Measurements from ENCODE around the gene TRAM2. TPM values are rescaled to one million over a fixed set of nuclear protein-coding genes. Genes with fewer than 3 reads are reported as not detected.
A peak's percentile ranks its signal among the peaks of the same experiment; 100 is the strongest.

The TRAM2 gene
- total and polyA plus RNA-seq, 2 of the 13 experiments (the other 11 are each of a cell fraction or from before 2014, with no cell fraction given): 49.1 to 72.5 TPM

DNA sequence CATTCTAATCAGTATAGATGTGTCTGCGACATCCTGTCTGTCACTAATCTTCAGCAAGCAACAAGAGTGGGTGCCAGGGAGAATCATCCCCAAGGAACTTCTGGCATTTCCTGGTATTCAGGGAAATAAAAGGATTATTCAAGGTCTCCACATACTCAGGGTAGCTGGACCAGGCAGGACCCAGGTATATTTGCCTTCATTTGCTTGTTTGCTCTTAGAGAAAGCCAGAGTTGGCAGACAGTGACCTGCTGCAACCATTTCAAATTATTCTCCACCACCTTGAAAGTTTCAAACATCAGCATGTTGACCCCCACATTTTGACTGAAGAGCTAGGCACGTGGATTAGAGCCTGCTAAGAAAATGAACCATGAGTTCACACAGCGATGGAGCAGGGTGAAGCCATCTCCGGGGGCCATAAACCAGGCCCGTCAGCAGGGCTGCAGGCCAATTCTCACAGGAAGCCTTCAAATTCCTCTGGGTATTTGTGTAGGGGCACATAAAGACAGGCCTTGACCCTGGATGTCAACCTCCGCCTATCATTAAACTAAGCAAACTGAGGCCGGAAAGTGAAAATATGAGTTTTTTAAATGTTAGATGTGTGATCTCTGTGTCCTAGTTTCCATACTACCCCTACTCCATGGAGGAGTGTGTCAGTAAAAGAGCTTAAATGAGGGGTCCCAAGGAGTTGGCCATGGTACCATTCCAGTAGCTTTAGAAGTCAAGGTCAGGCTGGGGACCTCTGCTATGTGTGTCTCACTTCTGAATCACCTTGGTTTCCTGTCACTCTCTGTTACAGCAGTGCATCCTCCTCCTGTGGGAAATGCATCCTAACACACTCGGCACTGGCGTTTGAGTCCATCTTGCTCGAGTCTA lies 32.9 kb downstream of the TRAM2 start (continued):
- peak; percentile 79 for TF ChIP-seq KDM5B (CRISPR knock-in tag; IDR thresholded peaks at IDR 0.05; ENCODE audit: borderline replicate concordance)
- TF ChIP-seq, protein P1, sequence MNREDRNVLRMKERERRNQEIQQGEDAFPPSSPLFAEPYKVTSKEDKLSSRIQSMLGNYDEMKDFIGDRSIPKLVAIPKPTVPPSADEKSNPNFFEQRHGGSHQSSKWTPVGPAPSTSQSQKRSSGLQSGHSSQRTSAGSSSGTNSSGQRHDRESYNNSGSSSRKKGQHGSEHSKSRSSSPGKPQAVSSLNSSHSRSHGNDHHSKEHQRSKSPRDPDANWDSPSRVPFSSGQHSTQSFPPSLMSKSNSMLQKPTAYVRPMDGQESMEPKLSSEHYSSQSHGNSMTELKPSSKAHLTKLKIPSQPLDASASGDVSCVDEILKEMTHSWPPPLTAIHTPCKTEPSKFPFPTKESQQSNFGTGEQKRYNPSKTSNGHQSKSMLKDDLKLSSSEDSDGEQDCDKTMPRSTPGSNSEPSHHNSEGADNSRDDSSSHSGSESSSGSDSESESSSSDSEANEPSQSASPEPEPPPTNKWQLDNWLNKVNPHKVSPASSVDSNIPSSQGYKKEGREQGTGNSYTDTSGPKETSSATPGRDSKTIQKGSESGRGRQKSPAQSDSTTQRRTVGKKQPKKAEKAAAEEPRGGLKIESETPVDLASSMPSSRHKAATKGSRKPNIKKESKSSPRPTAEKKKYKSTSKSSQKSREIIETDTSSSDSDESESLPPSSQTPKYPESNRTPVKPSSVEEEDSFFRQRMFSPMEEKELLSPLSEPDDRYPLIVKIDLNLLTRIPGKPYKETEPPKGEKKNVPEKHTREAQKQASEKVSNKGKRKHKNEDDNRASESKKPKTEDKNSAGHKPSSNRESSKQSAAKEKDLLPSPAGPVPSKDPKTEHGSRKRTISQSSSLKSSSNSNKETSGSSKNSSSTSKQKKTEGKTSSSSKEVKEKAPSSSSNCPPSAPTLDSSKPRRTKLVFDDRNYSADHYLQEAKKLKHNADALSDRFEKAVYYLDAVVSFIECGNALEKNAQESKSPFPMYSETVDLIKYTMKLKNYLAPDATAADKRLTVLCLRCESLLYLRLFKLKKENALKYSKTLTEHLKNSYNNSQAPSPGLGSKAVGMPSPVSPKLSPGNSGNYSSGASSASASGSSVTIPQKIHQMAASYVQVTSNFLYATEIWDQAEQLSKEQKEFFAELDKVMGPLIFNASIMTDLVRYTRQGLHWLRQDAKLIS (CRISPR knock-in tag; IDR thresholded peaks at IDR 0.05): no peak; the same call in 1 of the 2 replicates
- 0 out of 2 replicates have a peak, but pooled peaks have one; percentile 42 for TF ChIP-seq POLR2G (IDR thresholded peaks at IDR 0.05; ENCODE audit: low read depth, low read length)
- TF ChIP-seq TEAD3 (CRISPR knock-in tag; optimal IDR thresholded peaks at IDR 0.05; ENCODE audit: borderline replicate concordance): peak; percentile 73
- TF ChIP-seq, protein P2, sequence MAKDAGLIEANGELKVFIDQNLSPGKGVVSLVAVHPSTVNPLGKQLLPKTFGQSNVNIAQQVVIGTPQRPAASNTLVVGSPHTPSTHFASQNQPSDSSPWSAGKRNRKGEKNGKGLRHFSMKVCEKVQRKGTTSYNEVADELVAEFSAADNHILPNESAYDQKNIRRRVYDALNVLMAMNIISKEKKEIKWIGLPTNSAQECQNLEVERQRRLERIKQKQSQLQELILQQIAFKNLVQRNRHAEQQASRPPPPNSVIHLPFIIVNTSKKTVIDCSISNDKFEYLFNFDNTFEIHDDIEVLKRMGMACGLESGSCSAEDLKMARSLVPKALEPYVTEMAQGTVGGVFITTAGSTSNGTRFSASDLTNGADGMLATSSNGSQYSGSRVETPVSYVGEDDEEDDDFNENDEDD (CRISPR knock-in tag; IDR thresholded peaks at IDR 0.05; ENCODE audit: borderline replicate concordance): peak; percentile 30; the same call in 1 of the 2 replicates
- no peak for TF ChIP-seq ZNF251 (CRISPR knock-in tag; IDR thresholded peaks at IDR 0.05)
- no peak for TF ChIP-seq MIER2 (CRISPR knock-in tag; IDR thresholded peaks at IDR 0.05)
- TF ChIP-seq HNF4A (CRISPR knock-in tag; IDR thresholded peaks at IDR 0.05): peak; percentile 69
- TF ChIP-seq, protein P3, sequence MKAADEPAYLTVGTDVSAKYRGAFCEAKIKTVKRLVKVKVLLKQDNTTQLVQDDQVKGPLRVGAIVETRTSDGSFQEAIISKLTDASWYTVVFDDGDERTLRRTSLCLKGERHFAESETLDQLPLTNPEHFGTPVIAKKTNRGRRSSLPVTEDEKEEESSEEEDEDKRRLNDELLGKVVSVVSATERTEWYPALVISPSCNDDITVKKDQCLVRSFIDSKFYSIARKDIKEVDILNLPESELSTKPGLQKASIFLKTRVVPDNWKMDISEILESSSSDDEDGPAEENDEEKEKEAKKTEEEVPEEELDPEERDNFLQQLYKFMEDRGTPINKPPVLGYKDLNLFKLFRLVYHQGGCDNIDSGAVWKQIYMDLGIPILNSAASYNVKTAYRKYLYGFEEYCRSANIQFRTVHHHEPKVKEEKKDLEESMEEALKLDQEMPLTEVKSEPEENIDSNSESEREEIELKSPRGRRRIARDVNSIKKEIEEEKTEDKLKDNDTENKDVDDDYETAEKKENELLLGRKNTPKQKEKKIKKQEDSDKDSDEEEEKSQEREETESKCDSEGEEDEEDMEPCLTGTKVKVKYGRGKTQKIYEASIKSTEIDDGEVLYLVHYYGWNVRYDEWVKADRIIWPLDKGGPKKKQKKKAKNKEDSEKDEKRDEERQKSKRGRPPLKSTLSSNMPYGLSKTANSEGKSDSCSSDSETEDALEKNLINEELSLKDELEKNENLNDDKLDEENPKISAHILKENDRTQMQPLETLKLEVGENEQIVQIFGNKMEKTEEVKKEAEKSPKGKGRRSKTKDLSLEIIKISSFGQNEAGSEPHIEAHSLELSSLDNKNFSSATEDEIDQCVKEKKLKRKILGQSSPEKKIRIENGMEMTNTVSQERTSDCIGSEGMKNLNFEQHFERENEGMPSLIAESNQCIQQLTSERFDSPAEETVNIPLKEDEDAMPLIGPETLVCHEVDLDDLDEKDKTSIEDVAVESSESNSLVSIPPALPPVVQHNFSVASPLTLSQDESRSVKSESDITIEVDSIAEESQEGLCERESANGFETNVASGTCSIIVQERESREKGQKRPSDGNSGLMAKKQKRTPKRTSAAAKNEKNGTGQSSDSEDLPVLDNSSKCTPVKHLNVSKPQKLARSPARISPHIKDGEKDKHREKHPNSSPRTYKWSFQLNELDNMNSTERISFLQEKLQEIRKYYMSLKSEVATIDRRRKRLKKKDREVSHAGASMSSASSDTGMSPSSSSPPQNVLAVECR (CRISPR knock-in tag; IDR thresholded peaks at IDR 0.05; ENCODE audit: borderline replicate concordance): peak; percentile 74
- peak; percentile 48; the same call in 1 of the 2 replicates for TF ChIP-seq ZMAT3 (CRISPR knock-in tag; conservative IDR thresholded peaks at IDR 0.05)
- 0 out of 2 replicates have a peak, but pooled peaks have one; percentile 42 for TF ChIP-seq YEATS4 (CRISPR knock-in tag; IDR thresholded peaks at IDR 0.05; ENCODE audit: borderline replicate concordance)
- TF ChIP-seq RXRB (CRISPR knock-in tag; IDR thresholded peaks at IDR 0.05; ENCODE audit: borderline replicate concordance): peak; percentile 71; the same call in 1 of the 2 replicates
- peak; percentile 89 for TF ChIP-seq HDAC2 (CRISPR knock-in tag; IDR thresholded peaks at IDR 0.05)
- TF ChIP-seq, protein P4, sequence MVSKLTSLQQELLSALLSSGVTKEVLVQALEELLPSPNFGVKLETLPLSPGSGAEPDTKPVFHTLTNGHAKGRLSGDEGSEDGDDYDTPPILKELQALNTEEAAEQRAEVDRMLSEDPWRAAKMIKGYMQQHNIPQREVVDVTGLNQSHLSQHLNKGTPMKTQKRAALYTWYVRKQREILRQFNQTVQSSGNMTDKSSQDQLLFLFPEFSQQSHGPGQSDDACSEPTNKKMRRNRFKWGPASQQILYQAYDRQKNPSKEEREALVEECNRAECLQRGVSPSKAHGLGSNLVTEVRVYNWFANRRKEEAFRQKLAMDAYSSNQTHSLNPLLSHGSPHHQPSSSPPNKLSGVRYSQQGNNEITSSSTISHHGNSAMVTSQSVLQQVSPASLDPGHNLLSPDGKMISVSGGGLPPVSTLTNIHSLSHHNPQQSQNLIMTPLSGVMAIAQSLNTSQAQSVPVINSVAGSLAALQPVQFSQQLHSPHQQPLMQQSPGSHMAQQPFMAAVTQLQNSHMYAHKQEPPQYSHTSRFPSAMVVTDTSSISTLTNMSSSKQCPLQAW (CRISPR knock-in tag; IDR thresholded peaks at IDR 0.05): 0 out of 2 replicates have a peak, but pooled peaks have one; percentile 25
- TF ChIP-seq, protein P5, sequence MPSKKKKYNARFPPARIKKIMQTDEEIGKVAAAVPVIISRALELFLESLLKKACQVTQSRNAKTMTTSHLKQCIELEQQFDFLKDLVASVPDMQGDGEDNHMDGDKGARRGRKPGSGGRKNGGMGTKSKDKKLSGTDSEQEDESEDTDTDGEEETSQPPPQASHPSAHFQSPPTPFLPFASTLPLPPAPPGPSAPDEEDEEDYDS (CRISPR knock-in tag; IDR thresholded peaks at IDR 0.05): peak; percentile 24; the same call in 1 of the 2 replicates
- peak; percentile 74; the same call in 1 of the 2 replicates for TF ChIP-seq ZNF350 (CRISPR knock-in tag; IDR thresholded peaks at IDR 0.05; ENCODE audit: borderline replicate concordance, low read depth)

All from HepG2 (cell line).